Measurements from ENCODE around the gene GGNBP2.
"Not testable (repeated sequence)": the region's sequence is repeated elsewhere in the genome, so short reads cannot be mapped to it uniquely, and the experiment has no call there.

Gene GGNBP2

DNA sequence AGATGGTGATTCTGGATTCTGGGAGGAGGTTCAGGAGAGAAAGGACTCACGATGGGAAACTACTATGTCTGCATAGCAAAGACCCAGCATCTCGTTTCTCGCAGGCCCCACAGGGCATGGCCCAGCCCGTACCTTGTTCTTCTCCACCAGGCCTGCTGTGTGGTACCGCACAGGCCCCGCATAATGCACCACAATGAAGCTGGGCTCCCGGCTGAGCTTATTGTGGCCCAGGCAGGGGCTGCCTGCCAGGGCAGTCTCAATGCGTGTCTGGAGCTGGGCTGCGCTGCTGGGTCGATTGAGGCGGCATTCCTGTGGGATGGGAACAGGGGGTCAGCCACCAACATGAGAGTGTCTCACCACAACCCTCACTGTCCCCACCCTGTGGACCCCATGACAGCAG is 37.9 kb upstream of the GGNBP2 start:
- H3F3A ChIP-seq (ENCODE audit: control insufficient read depth, insufficient read depth): no peaks in the 10 kb centered on the region
- H3K4me3 ChIP-seq (ENCODE audit: low read length): no peak overlapping the region
- TF ChIP-seq, protein P1, sequence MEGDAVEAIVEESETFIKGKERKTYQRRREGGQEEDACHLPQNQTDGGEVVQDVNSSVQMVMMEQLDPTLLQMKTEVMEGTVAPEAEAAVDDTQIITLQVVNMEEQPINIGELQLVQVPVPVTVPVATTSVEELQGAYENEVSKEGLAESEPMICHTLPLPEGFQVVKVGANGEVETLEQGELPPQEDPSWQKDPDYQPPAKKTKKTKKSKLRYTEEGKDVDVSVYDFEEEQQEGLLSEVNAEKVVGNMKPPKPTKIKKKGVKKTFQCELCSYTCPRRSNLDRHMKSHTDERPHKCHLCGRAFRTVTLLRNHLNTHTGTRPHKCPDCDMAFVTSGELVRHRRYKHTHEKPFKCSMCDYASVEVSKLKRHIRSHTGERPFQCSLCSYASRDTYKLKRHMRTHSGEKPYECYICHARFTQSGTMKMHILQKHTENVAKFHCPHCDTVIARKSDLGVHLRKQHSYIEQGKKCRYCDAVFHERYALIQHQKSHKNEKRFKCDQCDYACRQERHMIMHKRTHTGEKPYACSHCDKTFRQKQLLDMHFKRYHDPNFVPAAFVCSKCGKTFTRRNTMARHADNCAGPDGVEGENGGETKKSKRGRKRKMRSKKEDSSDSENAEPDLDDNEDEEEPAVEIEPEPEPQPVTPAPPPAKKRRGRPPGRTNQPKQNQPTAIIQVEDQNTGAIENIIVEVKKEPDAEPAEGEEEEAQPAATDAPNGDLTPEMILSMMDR (IDR thresholded peaks at IDR 0.05; ENCODE audit: low read depth, low read length, poor library complexity, severe bottlenecking): no peak
- TF ChIP-seq EZH2phosphoT487 (IDR thresholded peaks at IDR 0.05; ENCODE audit: borderline replicate concordance, low read length): no peak
- no peaks in the 10 kb centered on the region for H3K4me1 ChIP-seq (ENCODE audit: control insufficient read depth, low read length)
- H3K27me3 ChIP-seq (ENCODE audit: control insufficient read depth, low read length): no peaks in the 10 kb centered on the region
- H3K9me3 ChIP-seq (ENCODE audit: control insufficient read depth, insufficient read depth, low read length): no peaks in the 10 kb centered on the region
- peaks cover 88% of the 10 kb centered on the region for H3K36me3 ChIP-seq (ENCODE audit: control insufficient read depth, low read length)
- H3K9me2 ChIP-seq (replicated peaks; ENCODE audit: control insufficient read depth, low read length): no peaks in the 10 kb centered on the region
- H4K20me1 ChIP-seq (ENCODE audit: control insufficient read depth, insufficient read depth, low read depth, low read length): no peaks in the 10 kb centered on the region
- no peak overlapping the region for H3K27ac ChIP-seq (ENCODE audit: low read depth, low read length)
- H3K4me2 ChIP-seq (ENCODE audit: low read length): no peak overlapping the region
- no peaks in the 10 kb centered on the region for H3K79me2 ChIP-seq (ENCODE audit: control insufficient read depth, low read length)

DNA sequence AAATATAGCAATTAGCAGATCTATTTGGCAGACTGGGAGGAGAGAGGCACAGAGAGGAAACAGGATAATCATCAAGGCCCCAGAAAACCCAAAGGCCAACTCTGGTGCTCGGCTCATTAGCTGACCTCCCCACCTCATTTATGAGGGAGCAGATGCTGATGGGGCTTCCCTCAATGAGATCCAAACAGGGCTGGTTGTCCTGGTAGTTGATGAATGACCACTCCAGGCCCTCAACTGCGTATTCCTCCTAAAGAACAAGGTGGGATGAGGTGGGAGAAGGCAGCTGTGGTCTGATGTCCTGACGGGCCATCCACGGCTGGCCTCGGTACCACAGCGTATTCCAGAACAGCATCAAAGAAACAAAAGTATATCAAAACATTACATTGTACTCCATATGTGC is 37.5 kb upstream of the GGNBP2 start:
- H3K27ac ChIP-seq (ENCODE audit: low read depth, low read length): no peak overlapping the region
- no peaks in the 10 kb centered on the region for H3K79me2 ChIP-seq (ENCODE audit: control insufficient read depth, low read length)
- H4K20me1 ChIP-seq (ENCODE audit: control insufficient read depth, insufficient read depth, low read depth, low read length): no peaks in the 10 kb centered on the region
- H3K9me3 ChIP-seq (ENCODE audit: control insufficient read depth, insufficient read depth, low read length): no peaks in the 10 kb centered on the region
- no peaks in the 10 kb centered on the region for H3K27me3 ChIP-seq (ENCODE audit: control insufficient read depth, low read length)
- TF ChIP-seq, protein P1 (IDR thresholded peaks at IDR 0.05; ENCODE audit: low read depth, low read length, poor library complexity, severe bottlenecking): no peak
- TF ChIP-seq EZH2phosphoT487 (IDR thresholded peaks at IDR 0.05; ENCODE audit: borderline replicate concordance, low read length): no peak
- H3K4me2 ChIP-seq (ENCODE audit: low read length): no peak overlapping the region
- H3K4me3 ChIP-seq (ENCODE audit: low read length): no peak overlapping the region
- H3K4me1 ChIP-seq (ENCODE audit: control insufficient read depth, low read length): no peaks in the 10 kb centered on the region
- no peaks in the 10 kb centered on the region for H3F3A ChIP-seq (ENCODE audit: control insufficient read depth, insufficient read depth)
- no peaks in the 10 kb centered on the region for H3K9me2 ChIP-seq (replicated peaks; ENCODE audit: control insufficient read depth, low read length)
- peaks cover 88% of the 10 kb centered on the region for H3K36me3 ChIP-seq (ENCODE audit: control insufficient read depth, low read length)

DNA sequence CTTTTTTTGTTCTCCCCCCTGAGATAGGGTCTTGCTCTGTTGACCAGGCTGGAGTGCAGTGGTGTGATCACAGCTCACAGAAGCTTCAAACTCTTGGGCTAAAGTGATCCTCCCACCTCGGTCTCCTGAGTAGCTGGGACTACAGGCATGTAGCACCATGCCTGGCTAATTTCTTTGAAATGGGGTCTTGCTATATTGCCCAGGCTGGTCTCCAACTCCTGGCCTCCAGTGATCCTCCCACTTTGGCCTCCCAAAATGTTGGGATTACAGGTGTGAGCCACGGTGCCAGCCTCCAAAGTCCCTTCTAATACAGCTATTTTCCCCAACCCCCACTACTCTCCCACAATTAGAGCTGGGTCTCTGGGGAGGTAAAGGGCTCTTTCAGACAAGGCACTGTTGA is 36.3 kb upstream of the GGNBP2 start:
- H4K20me1 ChIP-seq (ENCODE audit: control insufficient read depth, insufficient read depth, low read depth, low read length); H3K27me3 ChIP-seq (ENCODE audit: control insufficient read depth, low read length); H3K4me3 ChIP-seq (ENCODE audit: low read length); H3F3A ChIP-seq (ENCODE audit: control insufficient read depth, insufficient read depth); H3K4me2 ChIP-seq (ENCODE audit: low read length); H3K9me3 ChIP-seq (ENCODE audit: control insufficient read depth, insufficient read depth, low read length); H3K27ac ChIP-seq (ENCODE audit: low read depth, low read length); H3K4me1 ChIP-seq (ENCODE audit: control insufficient read depth, low read length); H3K79me2 ChIP-seq (ENCODE audit: control insufficient read depth, low read length); H3K9me2 ChIP-seq (replicated peaks; ENCODE audit: control insufficient read depth, low read length): not testable (repeated sequence)
- peaks cover 92% of the 10 kb centered on the region for H3K36me3 ChIP-seq (ENCODE audit: control insufficient read depth, low read length)

DNA sequence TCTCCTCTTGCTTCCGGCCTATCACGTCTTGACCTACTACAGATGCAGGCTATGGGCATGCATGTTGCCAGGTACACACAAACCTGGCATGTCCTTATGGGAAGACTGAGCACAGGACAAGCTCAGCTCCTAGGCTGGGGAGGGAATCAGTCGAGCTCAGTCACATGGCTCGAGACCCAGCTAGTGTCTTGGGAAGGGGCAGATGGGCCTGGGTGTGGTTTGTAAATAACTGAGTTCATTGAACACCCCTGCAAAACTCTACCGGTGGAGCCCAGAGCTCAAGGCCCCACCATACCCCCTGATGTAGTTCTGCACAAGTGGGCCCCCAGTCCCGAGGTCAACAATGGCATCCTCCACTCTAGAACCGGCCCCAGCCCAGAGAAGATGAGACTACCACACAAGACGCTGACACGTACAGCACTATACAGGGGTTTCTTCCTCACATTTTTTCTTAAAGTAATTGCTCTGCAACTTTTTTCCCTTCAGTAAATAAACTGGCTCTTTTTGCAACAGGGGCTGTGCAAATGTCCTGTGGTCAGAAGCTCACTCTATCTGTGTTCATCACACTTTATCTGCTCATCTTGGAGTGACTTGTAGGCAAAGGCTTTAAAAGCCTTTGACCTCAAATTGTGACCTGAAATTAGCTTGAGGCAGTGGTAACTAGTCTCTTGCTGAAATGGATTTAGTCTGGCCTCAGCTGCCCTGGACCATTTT is 35.3 kb upstream of the GGNBP2 start:
- no peaks in the 10 kb centered on the region for H3K27me3 ChIP-seq (ENCODE audit: control insufficient read depth, low read length)
- no peak overlapping the region for H3K4me3 ChIP-seq (ENCODE audit: low read length)
- H3K9me2 ChIP-seq (replicated peaks; ENCODE audit: control insufficient read depth, low read length): no peaks in the 10 kb centered on the region
- no peaks in the 10 kb centered on the region for H4K20me1 ChIP-seq (ENCODE audit: control insufficient read depth, insufficient read depth, low read depth, low read length)
- H3K4me1 ChIP-seq (ENCODE audit: control insufficient read depth, low read length): no peaks in the 10 kb centered on the region
- no peaks in the 10 kb centered on the region for H3F3A ChIP-seq (ENCODE audit: control insufficient read depth, insufficient read depth)
- no peaks in the 10 kb centered on the region for H3K9me3 ChIP-seq (ENCODE audit: control insufficient read depth, insufficient read depth, low read length)
- no peak overlapping the region for H3K4me2 ChIP-seq (ENCODE audit: low read length)
- H3K27ac ChIP-seq (ENCODE audit: low read depth, low read length): no peak overlapping the region
- H3K36me3 ChIP-seq (ENCODE audit: control insufficient read depth, low read length): peaks cover 92% of the 10 kb centered on the region
- H3K79me2 ChIP-seq (ENCODE audit: control insufficient read depth, low read length): no peaks in the 10 kb centered on the region
- TF ChIP-seq, protein P1 (IDR thresholded peaks at IDR 0.05; ENCODE audit: low read depth, low read length, poor library complexity, severe bottlenecking): no peak
- TF ChIP-seq EZH2phosphoT487 (IDR thresholded peaks at IDR 0.05; ENCODE audit: borderline replicate concordance, low read length): no peak

Measured in DOHH2 (cell line).